ENCODE results near the gene ZNF554.

The ZNF554 gene

DNA sequence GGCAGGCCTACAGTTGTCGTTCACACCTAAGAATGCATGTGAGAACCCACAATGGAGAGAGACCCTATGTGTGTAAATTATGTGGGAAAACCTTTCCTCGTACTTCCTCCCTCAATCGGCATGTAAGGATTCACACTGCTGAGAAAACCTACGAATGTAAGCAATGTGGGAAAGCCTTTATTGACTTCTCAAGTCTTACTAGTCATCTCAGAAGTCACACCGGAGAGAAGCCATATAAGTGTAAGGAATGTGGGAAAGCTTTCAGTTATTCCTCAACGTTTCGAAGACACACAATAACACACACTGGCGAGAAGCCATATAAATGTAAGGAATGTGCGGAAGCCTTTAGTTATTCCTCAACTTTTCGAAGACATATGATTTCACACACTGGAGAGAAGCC is 32.9 kb downstream of the ZNF554 start:
- H3K4me2 ChIP-seq, result no peak overlapping the region
- no peak overlapping the region for H3K9ac ChIP-seq
- peaks cover 85 to 99% (median 96%) of the 10 kb centered on the region in 11 experiments for H3K36me3 ChIP-seq
- no peak for TF ChIP-seq Cebpa-rat (IDR thresholded peaks at IDR 0.05)
- H4K20me1 ChIP-seq, result no peaks in the 10 kb centered on the region
- peak overlapping the region; percentile 14 to 48 (median 34); a peak in 15 of 20 replicates for H3K4me3 ChIP-seq
- H3K4me1 ChIP-seq, result peaks cover 0 to 10% (median 2%) of the 10 kb centered on the region in 10 experiments; a peak in 8 of 20 replicates
- H3K27ac ChIP-seq, result no peak overlapping the region
- 0 out of 22 replicates have a peak, but pooled peaks cover 0 to 5% (median 0%) of the 10 kb centered on the region in 11 experiments for H3K27me3 ChIP-seq
- H3K9me3 ChIP-seq (replicated peaks in 1 of 11), result peaks cover 100% of the 10 kb centered on the region in 11 experiments

DNA sequence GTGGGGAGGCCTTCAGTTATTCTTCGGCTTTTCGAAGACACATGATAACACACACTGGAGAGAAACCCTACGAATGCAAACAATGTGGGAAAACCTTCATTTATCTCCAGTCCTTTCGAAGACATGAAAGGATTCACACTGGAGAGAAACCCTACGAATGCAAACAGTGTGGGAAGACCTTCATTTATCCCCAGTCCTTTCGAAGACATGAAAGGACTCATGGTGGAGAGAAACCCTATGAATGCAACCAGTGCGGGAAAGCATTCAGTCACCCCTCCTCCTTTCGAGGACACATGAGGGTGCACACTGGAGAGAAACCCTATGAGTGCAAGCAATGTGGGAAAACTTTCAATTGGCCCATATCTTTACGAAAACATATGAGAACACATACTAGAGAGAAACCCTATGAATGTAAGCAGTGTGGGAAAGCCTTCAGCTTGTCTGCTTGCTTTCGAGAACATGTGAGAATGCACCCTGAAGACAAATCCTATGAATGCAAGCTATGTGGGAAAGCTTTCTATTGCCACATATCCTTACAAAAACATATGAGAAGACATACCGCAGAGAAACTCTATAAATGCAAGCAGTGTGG is 33.4 kb downstream of the ZNF554 start:
- H3K27ac ChIP-seq, result no peak overlapping the region
- H3K36me3 ChIP-seq, result peaks cover 86 to 99% (median 96%) of the 10 kb centered on the region in 11 experiments
- H4K20me1 ChIP-seq, result no peaks in the 10 kb centered on the region
- H3K4me2 ChIP-seq, result no peak overlapping the region
- H3K9ac ChIP-seq, result no peak overlapping the region
- H3K4me1 ChIP-seq, result peaks cover 0 to 10% (median 2%) of the 10 kb centered on the region in 10 experiments; a peak in 8 of 20 replicates
- no peak for TF ChIP-seq Cebpa-rat (IDR thresholded peaks at IDR 0.05)
- 0 out of 22 replicates have a peak, but pooled peaks cover 0 to 5% (median 0%) of the 10 kb centered on the region in 11 experiments for H3K27me3 ChIP-seq
- peaks cover 100% of the 10 kb centered on the region in 11 experiments for H3K9me3 ChIP-seq (replicated peaks in 1 of 11)
- H3K4me3 ChIP-seq, result peak overlapping the region; percentile 13 to 48 (median 32); a peak in 17 of 20 replicates

DNA sequence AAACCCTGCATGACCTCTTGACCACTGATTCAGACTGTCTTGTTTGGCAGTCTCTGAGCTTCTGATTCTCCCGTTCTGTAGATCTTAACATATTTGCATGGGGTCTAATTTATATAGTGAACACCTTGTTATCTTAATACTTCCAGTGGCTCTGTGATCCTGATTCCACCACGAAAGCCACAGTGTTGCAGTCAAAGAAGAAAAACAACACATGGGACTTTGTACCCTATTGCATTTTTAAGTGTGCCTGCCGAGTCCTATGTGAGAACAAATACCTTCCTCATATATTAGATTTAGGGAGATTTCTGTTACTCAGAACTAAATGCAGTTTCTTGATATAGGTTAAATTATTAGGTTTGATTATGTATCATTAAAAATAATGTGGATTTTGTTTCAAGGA is 35.2 kb downstream of the ZNF554 start:
- no peak overlapping the region for H3K9ac ChIP-seq
- H3K36me3 ChIP-seq, result peaks cover 80 to 99% (median 93%) of the 10 kb centered on the region in 11 experiments
- peaks cover 0 to 7% (median 2%) of the 10 kb centered on the region in 10 experiments; a peak in 8 of 20 replicates for H3K4me1 ChIP-seq
- H3K9me3 ChIP-seq (replicated peaks in 1 of 11), result peaks cover 99 to 100% (median 100%) of the 10 kb centered on the region in 11 experiments
- H4K20me1 ChIP-seq, result no peaks in the 10 kb centered on the region
- TF ChIP-seq Cebpa-rat (IDR thresholded peaks at IDR 0.05), result no peak
- peak overlapping the region in 7 of 10 experiments; percentile 0 to 30 (median 8); a peak in 5 of 20 replicates for H3K4me3 ChIP-seq
- no peak overlapping the region for H3K4me2 ChIP-seq
- 0 out of 22 replicates have a peak, but pooled peaks cover 0 to 5% (median 0%) of the 10 kb centered on the region in 11 experiments for H3K27me3 ChIP-seq
- no peak overlapping the region for H3K27ac ChIP-seq

DNA sequence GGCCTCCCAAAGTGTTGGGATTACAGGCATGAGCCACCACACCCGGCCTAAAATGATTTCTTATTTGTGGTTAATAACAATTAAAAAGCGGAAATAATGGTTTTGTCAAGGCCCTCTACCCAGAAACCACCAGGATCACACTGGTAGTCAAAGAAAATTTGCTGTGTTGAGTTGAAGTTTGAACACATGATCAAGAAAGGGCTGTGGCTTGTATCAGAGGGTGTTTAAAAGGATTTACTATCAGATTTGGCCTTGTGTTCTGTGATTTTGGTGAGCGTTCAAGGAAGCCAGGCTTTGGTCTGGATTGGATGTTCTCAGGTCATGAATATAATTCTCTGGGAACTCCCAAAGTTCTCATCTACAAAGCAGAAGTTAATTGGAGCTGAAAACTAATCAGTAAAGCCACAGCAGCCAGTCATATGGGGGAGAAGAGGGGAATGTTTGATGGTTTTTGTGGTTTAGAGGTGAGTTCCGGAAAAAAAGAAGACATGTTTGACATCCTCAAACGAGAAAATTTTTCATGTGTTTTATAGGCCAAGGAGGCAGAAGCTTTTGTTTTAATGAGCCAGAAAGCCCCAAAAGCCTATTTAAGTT is 36.9 kb downstream of the ZNF554 start:
- Histone ChIP-seq H3K4me2 (no peak overlapping the region), H3K9ac (no peak overlapping the region), H3K27me3 (0 out of 22 replicates have a peak, but pooled peaks cover 0 to 5% (median 0%) of the 10 kb centered on the region in 11 experiments), H4K20me1 (no peaks in the 10 kb centered on the region), H3K4me3 (no peak overlapping the region), H3K4me1 (no peaks in the 10 kb centered on the region; a peak in 1 of 20 replicates), H3K27ac (no peak overlapping the region), H3K9me3 (replicated peaks in 1 of 11) (peaks cover 82 to 100% (median 89%) of the 10 kb centered on the region in 11 experiments), H3K36me3 (peaks cover 63 to 82% (median 76%) of the 10 kb centered on the region in 11 experiments)
- no peak for TF ChIP-seq Cebpa-rat (IDR thresholded peaks at IDR 0.05)

DNA sequence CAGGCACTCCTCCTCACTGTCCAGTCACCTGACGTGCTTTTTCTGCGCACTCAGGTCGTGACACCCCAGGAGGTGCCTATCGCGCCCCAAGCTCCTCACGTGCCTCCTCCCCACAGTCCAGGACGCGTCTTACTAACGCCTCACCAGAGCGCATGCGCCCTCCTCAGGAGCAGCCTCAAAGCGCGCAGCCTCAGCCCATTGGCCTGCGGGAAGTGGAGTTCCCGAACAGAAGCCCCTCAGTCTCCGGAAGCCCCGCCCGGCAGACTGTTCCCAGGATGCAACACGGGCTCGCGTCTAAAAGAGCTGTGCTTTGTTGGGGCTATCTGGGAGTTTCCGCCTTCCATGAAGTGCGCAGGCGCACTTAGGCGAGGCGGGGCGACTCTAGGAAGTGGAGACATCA is 39.2 kb downstream of the ZNF554 start:
- peaks cover 72 to 94% (median 76%) of the 10 kb centered on the region in 11 experiments for H3K9me3 ChIP-seq (replicated peaks in 1 of 11)
- H3K4me1 ChIP-seq, result peaks cover 0 to 6% (median 0%) of the 10 kb centered on the region in 10 experiments; a peak in 4 of 20 replicates
- peaks cover 40 to 58% (median 53%) of the 10 kb centered on the region in 11 experiments for H3K36me3 ChIP-seq
- no peaks in the 10 kb centered on the region for H3K27me3 ChIP-seq
- H4K20me1 ChIP-seq, result no peaks in the 10 kb centered on the region
- no peak overlapping the region for H3K27ac ChIP-seq
- H3K4me3 ChIP-seq, result no peak overlapping the region
- no peak overlapping the region for H3K9ac ChIP-seq
- TF ChIP-seq Cebpa-rat (IDR thresholded peaks at IDR 0.05), result no peak
- no peak overlapping the region for H3K4me2 ChIP-seq

DNA sequence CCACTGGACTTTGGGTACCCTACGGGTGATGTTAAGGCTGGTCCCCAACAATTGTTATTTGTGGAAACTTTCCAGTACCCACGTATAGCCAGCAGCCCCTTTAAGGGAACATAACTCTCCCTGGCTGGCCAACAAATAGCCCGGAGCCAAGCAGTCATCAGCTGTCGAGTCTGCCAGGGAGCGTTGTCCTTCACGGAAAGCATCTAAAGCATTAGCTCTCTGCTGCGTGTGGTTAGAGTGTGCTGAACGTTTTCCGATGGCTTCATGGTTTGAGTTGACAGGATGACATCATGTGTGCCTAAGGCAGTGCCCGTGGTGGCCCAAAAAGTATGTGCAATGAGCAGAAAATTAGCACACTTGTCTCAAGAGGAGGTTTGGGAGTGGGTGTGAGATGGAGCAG is 44.1 kb downstream of the ZNF554 start:
- H3K36me3 ChIP-seq, result peaks cover 0 to 9% (median 5%) of the 10 kb centered on the region in 11 experiments; a peak in 12 of 22 replicates
- H3K27me3 ChIP-seq, result no peaks in the 10 kb centered on the region
- H3K4me2 ChIP-seq, result peak overlapping the region in 2 of 11 experiments; percentile 74 to 75; a peak in 3 of 22 replicates
- no peak overlapping the region for H3K4me3 ChIP-seq
- no peak overlapping the region for H3K9ac ChIP-seq
- peaks cover 10 to 51% (median 37%) of the 10 kb centered on the region in 10 experiments; a peak in 19 of 20 replicates for H3K4me1 ChIP-seq
- H3K27ac ChIP-seq, result peak overlapping the region in 6 of 11 experiments; percentile 59 to 84 (median 80); a peak in 8 of 22 replicates
- TF ChIP-seq Cebpa-rat (IDR thresholded peaks at IDR 0.05), result no peak
- peaks cover 45 to 87% (median 51%) of the 10 kb centered on the region in 11 experiments for H3K9me3 ChIP-seq (replicated peaks in 1 of 11)
- H4K20me1 ChIP-seq, result no peaks in the 10 kb centered on the region

DNA sequence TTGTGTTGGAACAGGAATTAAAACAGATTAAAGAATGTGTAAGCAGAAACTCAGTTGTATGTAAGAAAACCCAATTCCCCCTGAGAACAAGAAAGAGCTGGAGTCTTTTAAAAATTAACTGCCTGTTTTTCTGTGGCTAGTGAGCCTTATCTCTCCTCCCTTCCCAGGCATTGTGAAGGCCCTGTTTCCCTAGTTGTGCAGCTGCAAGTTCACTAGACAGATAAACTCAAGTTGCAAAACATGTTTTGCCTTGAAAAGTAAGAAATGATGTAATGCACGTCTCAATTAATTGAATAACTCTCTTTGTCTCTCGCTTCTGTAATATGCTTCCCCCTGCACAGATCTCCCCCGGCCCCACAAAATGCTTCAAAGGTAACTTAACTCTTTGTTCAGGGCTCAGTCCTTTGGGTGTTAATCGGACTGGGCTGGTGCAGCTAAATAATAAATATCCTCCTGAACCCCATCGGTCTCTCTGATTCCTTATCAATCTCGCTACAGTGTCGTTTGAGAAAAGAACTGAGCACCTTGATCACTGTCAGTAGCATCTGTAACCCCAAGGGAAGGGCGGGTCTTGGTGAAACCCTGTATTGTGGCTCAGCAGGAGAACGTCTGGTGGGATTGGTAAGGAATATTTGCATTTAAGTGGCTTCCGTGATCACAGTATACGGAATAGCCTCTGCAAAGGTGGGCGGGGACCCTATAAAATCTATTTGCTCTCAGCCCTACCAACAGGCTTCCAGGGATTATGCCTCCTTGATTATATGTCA is 45.8 kb downstream of the ZNF554 start:
- H3K27ac ChIP-seq, result peak overlapping the region in 9 of 11 experiments; percentile 26 to 84 (median 71); a peak in 17 of 22 replicates
- H4K20me1 ChIP-seq, result no peaks in the 10 kb centered on the region
- H3K4me3 ChIP-seq, result no peak overlapping the region
- H3K9me3 ChIP-seq (replicated peaks in 1 of 11), result peaks cover 47 to 85% (median 56%) of the 10 kb centered on the region in 11 experiments
- peaks cover 10 to 55% (median 37%) of the 10 kb centered on the region in 10 experiments; a peak in 19 of 20 replicates for H3K4me1 ChIP-seq
- peak overlapping the region in 9 of 11 experiments; percentile 60 to 75 (median 69); a peak in 17 of 22 replicates for H3K4me2 ChIP-seq
- no peaks in the 10 kb centered on the region for H3K36me3 ChIP-seq
- peak overlapping the region in 8 of 11 experiments; percentile 40 to 77 (median 58); a peak in 14 of 22 replicates for H3K9ac ChIP-seq
- peak in 4 of 11 experiments; percentile 50 to 67 (median 54); a peak in 4 of 22 replicates for TF ChIP-seq Cebpa-rat (IDR thresholded peaks at IDR 0.05)
- H3K27me3 ChIP-seq, result no peaks in the 10 kb centered on the region

DNA sequence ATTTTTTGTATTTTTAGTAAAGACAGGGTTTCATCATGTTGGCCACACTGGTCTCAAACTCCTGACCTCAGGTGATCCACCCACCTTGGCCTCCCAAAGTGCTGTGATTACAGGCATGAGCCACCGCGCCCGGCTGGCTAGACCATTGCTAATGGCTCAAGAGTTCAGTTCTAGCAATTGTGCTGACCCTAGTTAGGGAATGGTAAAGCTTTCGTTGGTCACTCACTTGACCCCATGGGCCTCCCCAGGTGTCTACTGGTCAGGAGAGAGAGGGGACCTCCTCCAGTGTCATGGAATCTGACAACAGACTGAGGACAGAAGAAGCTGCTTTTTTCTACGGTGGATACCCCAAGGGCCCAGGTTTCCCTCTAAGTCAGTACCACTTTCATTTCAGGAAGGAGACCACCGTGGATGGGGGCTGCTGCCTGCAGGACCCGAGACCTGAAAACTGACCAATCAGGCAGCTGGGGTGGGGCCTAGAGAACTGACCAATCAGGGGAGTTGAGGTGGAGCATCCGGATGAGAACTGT is 46.9 kb downstream of the ZNF554 start:
- peak overlapping the region in 8 of 11 experiments; percentile 59 to 84 (median 76); a peak in 14 of 22 replicates for H3K27ac ChIP-seq
- peaks cover 10 to 55% (median 37%) of the 10 kb centered on the region in 10 experiments; a peak in 19 of 20 replicates for H3K4me1 ChIP-seq
- peak overlapping the region in 1 of 10 experiments; percentile 3; a peak in 1 of 20 replicates for H3K4me3 ChIP-seq
- peaks cover 52 to 85% (median 67%) of the 10 kb centered on the region in 11 experiments for H3K9me3 ChIP-seq (replicated peaks in 1 of 11)
- H4K20me1 ChIP-seq, result no peaks in the 10 kb centered on the region
- no peaks in the 10 kb centered on the region for H3K27me3 ChIP-seq
- H3K4me2 ChIP-seq, result peak overlapping the region in 8 of 11 experiments; percentile 62 to 75 (median 70); a peak in 11 of 22 replicates
- H3K9ac ChIP-seq, result peak overlapping the region in 4 of 11 experiments; percentile 66 to 77 (median 72); a peak in 2 of 22 replicates
- H3K36me3 ChIP-seq, result no peaks in the 10 kb centered on the region
- no peak for TF ChIP-seq Cebpa-rat (IDR thresholded peaks at IDR 0.05)
